Ammon's horn (tissue), 1 donor: Measurements from ENCODE around the gene PCDHB15.

Experiments used
- DNase-seq: peaks from one replicate; pipeline ENCODE4 v3.0.0-alpha.2; 2016; ENCODE audit warnings: low spot score

Gene PCDHB15

GRCh38 chr5:141250576-141250975, 5.4 kb downstream of the PCDHB15 start:
- no peak for DNase-seq

- DNase-seq, result no peak
Observed at GRCh38 chr5:141258464-141258863, 13.3 kb downstream of the PCDHB15 start.

GRCh38 chr5:141258948-141259347, 13.8 kb downstream of the PCDHB15 start:
- no peak for DNase-seq

GRCh38 chr5:141260458-141261237, 15.5 kb downstream of the PCDHB15 start:
- no peak for DNase-seq

- DNase-seq, result no peak
Observed at GRCh38 chr5:141261238-141261546, 16.0 kb downstream of the PCDHB15 start.

GRCh38 chr5:141269195-141269594, 24.0 kb downstream of the PCDHB15 start:
- DNase-seq, result no peak

GRCh38 chr5:141272906-141273305, 27.7 kb downstream of the PCDHB15 start:
- no peak for DNase-seq

GRCh38 chr5:141298376-141298775, 53.2 kb downstream of the PCDHB15 start:
- DNase-seq, result no peak
